NCI-H1930 (cell line): Measurements from ENCODE around the gene CLEC4D.
"Not testable (repeated sequence)": the region's sequence is repeated elsewhere in the genome, so short reads cannot be mapped to it uniquely, and the experiment has no call there.

Source experiments
- DNase-seq, 2 experiments: peaks; one replicate each; lab custom pipeline; 2025; lab: John Stamatoyannopoulos, UW

Gene CLEC4D

GRCh38 chr12:8513256-8513655 lies at the start of gene CLEC4D:
TSS of gene CLEC4D (plus strand) at chr12:8513503. CDS start at chr12:8513733, 230 bp downstream.
- DNase-seq, result no peak

GRCh38 chr12:8465301-8465996 lies 47.9 kb upstream of the CLEC4D start:
- DNase-seq, result no peak

- no peak for DNase-seq
These were observed 47.1 kb upstream of the CLEC4D start for GRCh38 chr12:8466241-8466640.

- no peak for DNase-seq
These were observed 42.2 kb upstream of the CLEC4D start for GRCh38 chr12:8471090-8471489.

- no peak for DNase-seq
These were observed 37.6 kb upstream of the CLEC4D start for GRCh38 chr12:8475508-8476203.

- DNase-seq, result no peak
These were observed 30.7 kb upstream of the CLEC4D start for GRCh38 chr12:8482571-8483061.

GRCh38 chr12:8483079-8483478 lies 30.2 kb upstream of the CLEC4D start:
- DNase-seq, result no peak

- DNase-seq, result no peak
These were observed 21.4 kb upstream of the CLEC4D start for GRCh38 chr12:8491646-8492530.

GRCh38 chr12:8493084-8493483 lies 20.2 kb upstream of the CLEC4D start:
- no peak for DNase-seq

GRCh38 chr12:8495671-8496070 lies 17.6 kb upstream of the CLEC4D start:
- DNase-seq, result not testable (repeated sequence)

GRCh38 chr12:8496074-8496473 lies 17.2 kb upstream of the CLEC4D start:
- DNase-seq, result not testable (repeated sequence)

- DNase-seq, result no peak
These were observed 13.7 kb upstream of the CLEC4D start for GRCh38 chr12:8499616-8500015.

- no peak for DNase-seq
These were observed 11.6 kb upstream of the CLEC4D start for GRCh38 chr12:8501720-8502119.

GRCh38 chr12:8504351-8504750 lies 9.0 kb upstream of the CLEC4D start:
- DNase-seq, result no peak

- no peak for DNase-seq
These were observed 5.7 kb upstream of the CLEC4D start for GRCh38 chr12:8507596-8507995.

- no peak for DNase-seq
These were observed 5.1 kb upstream of the CLEC4D start for GRCh38 chr12:8508223-8508622.

- no peak for DNase-seq
These were observed 4.1 kb upstream of the CLEC4D start for GRCh38 chr12:8508910-8509841.

- DNase-seq, result no peak
These were observed 4.7 kb downstream of the CLEC4D start for GRCh38 chr12:8517971-8518370.

GRCh38 chr12:8519171-8519570 lies 5.9 kb downstream of the CLEC4D start:
- no peak for DNase-seq

GRCh38 chr12:8527250-8528130 lies 14.2 kb downstream of the CLEC4D start:
- no peak for DNase-seq
